SK-N-SH (cell line): ENCODE data around the gene CLDN10.

Experiments used
- CHD2 ChIP-seq: fragments of 150-350 bp; IDR thresholded peaks from 2 replicates; pipeline ENCODE4 v1.6.1; 2018; ENCODE audit warnings: low read length; ENCODE audit not compliant: partially characterized antibody
- GATA2 ChIP-seq: sonication (generic); formaldehyde crosslinking; IDR thresholded peaks from 2 replicates; pipeline ENCODE4 v1.5.0; 2020; ENCODE audit warnings: mild to moderate bottlenecking, missing genetic modification reagents
- MXI1 ChIP-seq: IDR thresholded peaks from 2 replicates; pipeline ENCODE4 v1.6.1; 2012; ENCODE audit warnings: mild to moderate bottlenecking, low read depth, low read length, improper control_type of control experiment
- NFIC ChIP-seq: IDR thresholded peaks from 2 replicates; pipeline ENCODE4 v1.4.0; 2012; ENCODE audit warnings: borderline replicate concordance
- RAD21 ChIP-seq: IDR thresholded peaks from 2 replicates; pipeline ENCODE4 v1.6.1; 2012; ENCODE audit warnings: mild to moderate bottlenecking, low read length
- TAF1 ChIP-seq: IDR thresholded peaks from 2 replicates; pipeline ENCODE4 v1.6.1; 2012; ENCODE audit warnings: low read depth, mild to moderate bottlenecking, low read length, moderate library complexity, borderline replicate concordance
- YY1 ChIP-seq: IDR thresholded peaks from 2 replicates; pipeline ENCODE4 v1.4.0; 2012; ENCODE audit warnings: low read depth, mild to moderate bottlenecking
- TF ChIP-seq, protein P1 (sequence below): fragments of 200-600 bp; sonication (generic); IDR thresholded peaks from 2 replicates; pipeline ENCODE4 v1.6.1; 2017; ENCODE audit warnings: antibody characterized with exemption, mild to moderate bottlenecking, moderate library complexity
- TF ChIP-seq, protein P2 (sequence below): IDR thresholded peaks from 2 replicates; pipeline ENCODE4 v1.4.0; 2012; ENCODE audit warnings: low read depth
- TF ChIP-seq, protein P3 (sequence below): IDR thresholded peaks from 2 replicates; pipeline ENCODE4; 2012

DNA sequence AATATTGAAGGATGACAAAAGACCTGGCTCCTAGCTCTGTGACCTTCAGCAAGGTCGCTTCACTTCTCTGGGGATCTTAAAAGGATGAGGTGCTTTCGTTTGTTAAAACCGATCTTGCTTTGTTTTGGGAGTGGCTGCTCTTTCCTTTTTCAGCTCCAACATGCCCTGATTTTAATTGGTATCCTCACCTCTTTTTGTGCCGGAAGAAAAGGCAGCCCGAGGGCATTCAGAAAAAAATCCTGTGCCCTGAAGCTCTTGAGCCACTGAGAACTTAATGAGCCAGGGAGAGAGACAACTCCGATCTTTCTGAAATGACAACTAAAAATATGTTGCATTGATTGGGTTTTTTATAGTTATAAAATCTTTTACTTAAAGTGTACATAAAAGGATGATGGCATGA, 19.4 kb downstream of the CLDN10 start:
- TF ChIP-seq, protein P1, sequence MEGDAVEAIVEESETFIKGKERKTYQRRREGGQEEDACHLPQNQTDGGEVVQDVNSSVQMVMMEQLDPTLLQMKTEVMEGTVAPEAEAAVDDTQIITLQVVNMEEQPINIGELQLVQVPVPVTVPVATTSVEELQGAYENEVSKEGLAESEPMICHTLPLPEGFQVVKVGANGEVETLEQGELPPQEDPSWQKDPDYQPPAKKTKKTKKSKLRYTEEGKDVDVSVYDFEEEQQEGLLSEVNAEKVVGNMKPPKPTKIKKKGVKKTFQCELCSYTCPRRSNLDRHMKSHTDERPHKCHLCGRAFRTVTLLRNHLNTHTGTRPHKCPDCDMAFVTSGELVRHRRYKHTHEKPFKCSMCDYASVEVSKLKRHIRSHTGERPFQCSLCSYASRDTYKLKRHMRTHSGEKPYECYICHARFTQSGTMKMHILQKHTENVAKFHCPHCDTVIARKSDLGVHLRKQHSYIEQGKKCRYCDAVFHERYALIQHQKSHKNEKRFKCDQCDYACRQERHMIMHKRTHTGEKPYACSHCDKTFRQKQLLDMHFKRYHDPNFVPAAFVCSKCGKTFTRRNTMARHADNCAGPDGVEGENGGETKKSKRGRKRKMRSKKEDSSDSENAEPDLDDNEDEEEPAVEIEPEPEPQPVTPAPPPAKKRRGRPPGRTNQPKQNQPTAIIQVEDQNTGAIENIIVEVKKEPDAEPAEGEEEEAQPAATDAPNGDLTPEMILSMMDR = no peak
- TF ChIP-seq MXI1 (no peak), YY1 (no peak), RAD21 (no peak), CHD2 (no peak), GATA2 (CRISPR knock-in tag) (no peak), TAF1 (no peak), NFIC (no peak)
- TF ChIP-seq, protein P2, sequence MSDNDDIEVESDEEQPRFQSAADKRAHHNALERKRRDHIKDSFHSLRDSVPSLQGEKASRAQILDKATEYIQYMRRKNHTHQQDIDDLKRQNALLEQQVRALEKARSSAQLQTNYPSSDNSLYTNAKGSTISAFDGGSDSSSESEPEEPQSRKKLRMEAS = no peak
- TF ChIP-seq, protein P3, sequence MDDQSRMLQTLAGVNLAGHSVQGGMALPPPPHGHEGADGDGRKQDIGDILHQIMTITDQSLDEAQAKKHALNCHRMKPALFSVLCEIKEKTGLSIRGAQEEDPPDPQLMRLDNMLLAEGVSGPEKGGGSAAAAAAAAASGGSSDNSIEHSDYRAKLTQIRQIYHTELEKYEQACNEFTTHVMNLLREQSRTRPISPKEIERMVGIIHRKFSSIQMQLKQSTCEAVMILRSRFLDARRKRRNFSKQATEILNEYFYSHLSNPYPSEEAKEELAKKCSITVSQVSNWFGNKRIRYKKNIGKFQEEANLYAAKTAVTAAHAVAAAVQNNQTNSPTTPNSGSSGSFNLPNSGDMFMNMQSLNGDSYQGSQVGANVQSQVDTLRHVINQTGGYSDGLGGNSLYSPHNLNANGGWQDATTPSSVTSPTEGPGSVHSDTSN = no peak
